Activated naive CD4-positive, alpha-beta T cell (primary cell): ENCODE measurements around the gene FADS3.
A peak's percentile ranks its signal among the peaks of the same experiment; 100 is the strongest.

Experiments
- DNase-seq, 4 experiments: peaks; one replicate each; lab custom pipeline; 2025; lab: John Stamatoyannopoulos, UW

Gene FADS3

GRCh38 chr11:61834278-61835048 is 56.9 kb downstream of the FADS3 start:
- DNase-seq, result peak in 1 of 4 experiments; percentile 10

GRCh38 chr11:61833926-61834277 is 57.4 kb downstream of the FADS3 start:
- DNase-seq, result no peak

- no peak for DNase-seq
Measured at GRCh38 chr11:61833471-61833870, 57.9 kb downstream of the FADS3 start.

- DNase-seq, result no peak
Measured at GRCh38 chr11:61832754-61833153, 58.6 kb downstream of the FADS3 start.

- DNase-seq, result no peak
Measured at GRCh38 chr11:61832207-61832606, 59.1 kb downstream of the FADS3 start.

- no peak for DNase-seq
Measured at GRCh38 chr11:61830237-61831105, 60.9 kb downstream of the FADS3 start.

GRCh38 chr11:61829806-61830205 is 61.5 kb downstream of the FADS3 start:
- DNase-seq, result no peak

GRCh38 chr11:61828629-61829407 is 62.5 kb downstream of the FADS3 start:
- peak in 1 of 4 experiments; percentile 8 for DNase-seq

GRCh38 chr11:61828379-61828628 is 63.0 kb downstream of the FADS3 start:
- no peak for DNase-seq

- peak in 2 of 4 experiments; percentile 36 to 42 for DNase-seq
Measured at GRCh38 chr11:61827571-61828378, 63.6 kb downstream of the FADS3 start, which contains the start of gene FADS2. Gene FADS2, plus strand, starts transcription at chr11:61828300. Its CDS starts 91 bp downstream, at chr11:61828391.

GRCh38 chr11:61826930-61827570 is 64.3 kb downstream of the FADS3 start:
- DNase-seq, result no peak
